Stimulated activated CD4-positive, alpha-beta T cell treated with anti-CD3 and anti-CD28 coated beads, Interleukin-1b, Interleukin-23, amount 100 ng/mL, for 4 hours (primary cell): ENCODE results near the gene NET1.
"Not testable (repeated sequence)": the region's sequence is repeated elsewhere in the genome, so short reads cannot be mapped to it uniquely, and the experiment has no call there.

Experiments
- DNase-seq, 2 donors: peaks; one replicate each; pipeline ENCODE4 v3.0.0-alpha.2; 2020; ENCODE audit warnings: low read depth in 2 of 2

NET1 gene

DNA sequence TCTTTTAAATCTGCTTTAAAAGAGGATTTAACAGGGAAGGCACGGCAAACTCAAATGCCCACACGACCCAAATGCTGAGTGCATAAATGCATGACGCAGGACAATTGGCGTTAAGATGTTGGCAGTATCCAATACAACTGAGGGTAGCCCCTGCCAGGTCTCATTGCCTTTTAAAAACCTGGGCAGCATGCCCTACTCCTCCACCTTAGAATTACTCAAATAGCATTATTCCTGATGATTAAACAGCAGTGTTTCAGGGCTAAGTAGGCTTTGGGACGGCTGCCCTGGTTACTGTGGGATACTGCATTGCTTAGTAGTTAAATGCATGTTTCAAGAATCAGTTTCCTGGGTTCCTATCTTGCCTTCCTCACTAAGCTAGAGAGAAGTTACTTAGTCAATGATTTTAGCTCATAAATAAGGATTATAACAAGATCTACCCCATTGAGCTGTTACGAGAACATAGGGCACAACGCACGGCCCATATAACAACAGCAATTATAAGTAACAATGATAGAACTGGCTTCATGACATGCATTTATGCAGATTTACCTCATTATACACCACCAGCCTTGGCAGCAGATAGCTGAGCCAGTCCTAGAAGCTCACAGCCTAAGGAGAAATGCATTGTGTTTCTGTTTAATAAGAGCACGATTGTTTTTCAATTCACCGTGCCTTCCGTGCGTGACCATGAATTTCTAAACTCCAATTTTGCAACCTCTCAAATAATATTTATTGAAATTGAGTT is 15.6 kb upstream of the NET1 start:
- DNase-seq: no peak

DNA sequence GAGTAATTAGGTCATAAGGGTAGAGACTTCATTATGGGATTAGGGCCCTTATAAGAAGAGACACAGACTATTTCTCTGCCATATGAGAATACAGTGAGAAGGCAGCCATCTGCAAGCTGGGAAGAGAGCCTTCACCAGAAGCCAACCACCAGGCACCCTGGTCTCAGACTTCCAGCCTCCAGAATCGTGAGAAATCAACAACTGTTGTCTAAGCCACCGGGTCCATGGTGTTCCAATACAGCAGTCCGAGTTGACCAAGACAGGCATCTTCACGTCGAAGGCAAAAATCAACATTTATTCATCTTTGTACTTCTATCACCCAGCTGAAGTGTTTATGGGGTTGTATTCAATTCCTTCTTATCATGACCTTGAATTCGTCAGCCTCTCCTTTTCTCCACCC is 13.0 kb upstream of the NET1 start:
- DNase-seq: no peak

DNA sequence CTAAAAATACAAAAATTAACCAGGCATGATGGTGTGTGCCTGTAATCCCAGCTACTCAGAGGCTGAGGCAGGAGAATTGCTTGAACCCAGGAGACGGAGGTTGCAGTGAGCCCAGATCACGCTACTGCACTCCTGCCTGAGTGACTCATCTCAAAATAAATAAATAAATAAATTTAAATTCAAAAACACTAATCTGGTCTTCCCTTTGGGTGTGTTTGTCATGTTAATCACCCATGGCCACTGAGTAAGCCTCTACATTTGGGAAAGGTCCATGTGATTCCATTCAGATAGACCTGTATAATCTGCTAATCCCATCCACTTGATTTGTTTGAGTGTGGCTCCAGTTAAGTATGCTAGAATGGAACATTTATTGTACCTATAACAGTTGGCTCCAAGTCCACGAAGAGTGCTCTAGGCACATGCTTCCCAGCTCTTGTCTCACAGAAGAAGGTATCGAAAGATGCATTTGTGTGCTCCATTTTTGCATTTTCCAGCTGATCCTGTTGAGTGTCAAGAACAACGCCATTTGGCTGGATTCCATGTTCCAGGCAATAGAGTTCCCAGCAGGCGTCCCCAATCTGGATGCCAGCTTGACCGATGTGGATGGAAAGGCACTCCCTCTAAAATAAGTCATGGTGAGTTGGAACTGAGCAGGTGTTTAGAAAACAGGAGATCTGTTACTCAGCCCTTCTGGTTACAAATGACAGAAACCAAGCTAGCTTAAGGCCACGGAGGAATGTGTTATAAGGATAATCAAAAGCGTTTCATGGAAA is 11.7 kb upstream of the NET1 start:
- no peak for DNase-seq

DNA sequence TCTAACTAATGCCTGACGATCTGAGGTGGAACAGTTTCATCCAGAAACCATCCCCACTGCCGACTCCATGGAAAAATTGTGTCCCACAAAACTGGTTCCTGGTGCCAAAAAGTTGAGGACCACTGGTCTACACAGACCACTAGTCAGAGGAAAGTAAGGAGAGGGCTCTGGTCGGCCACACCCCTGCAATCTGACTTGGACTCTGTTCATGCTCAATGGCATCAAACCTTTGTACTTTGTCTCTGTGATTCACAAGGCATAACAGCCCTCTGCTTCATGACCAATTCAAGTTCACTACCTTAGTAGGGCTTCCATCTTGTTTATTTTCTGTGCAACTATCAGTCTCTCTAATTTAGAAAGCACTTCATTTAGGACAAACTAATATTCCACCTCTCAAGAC is 9.6 kb upstream of the NET1 start:
- DNase-seq: no peak

DNA sequence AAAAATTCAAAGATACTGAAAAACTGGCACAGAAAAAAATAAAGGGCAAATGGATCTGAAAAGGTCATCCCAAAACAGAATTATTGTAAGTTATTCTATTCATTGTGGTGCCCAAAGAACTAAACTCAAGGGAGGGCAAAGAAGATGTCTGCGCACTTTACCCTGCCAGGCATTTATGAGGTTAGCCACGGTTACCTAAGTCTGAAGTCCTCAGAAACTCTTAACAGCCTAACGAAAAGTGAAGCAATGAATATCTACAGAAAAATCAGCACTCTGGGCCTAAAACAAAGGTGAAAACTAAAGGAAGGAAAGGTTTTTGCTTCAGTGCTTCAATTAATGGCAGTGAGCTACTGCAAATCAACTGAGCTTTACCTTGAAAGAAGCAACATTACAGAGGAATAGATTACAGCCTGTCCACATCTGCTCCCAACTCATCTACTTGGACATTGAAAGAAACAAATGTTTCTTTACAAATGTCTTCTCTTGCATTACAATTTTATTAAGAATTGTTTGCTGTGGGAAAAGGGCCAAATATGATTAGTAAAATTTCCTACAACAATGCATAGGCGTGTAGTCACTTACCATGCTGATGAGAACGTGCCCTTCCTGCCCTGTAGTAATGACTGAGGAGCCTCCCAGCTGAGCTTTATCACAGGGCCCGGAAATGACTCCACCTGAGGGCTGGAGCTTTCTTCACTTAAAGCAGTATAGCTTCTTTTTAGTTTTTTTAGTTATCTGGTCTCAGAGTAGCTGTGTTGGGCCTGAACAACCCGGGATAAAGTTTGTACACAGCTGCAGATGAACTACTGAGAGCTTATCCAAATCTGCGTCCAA is 7.9 kb upstream of the NET1 start, which contains the start of gene TUBAL3:
TUBAL3 (minus strand) TSS at position 621 of the 834 bp plus-strand sequence; CDS start at position 585, 36 bp downstream.
- DNase-seq: no peak

DNA sequence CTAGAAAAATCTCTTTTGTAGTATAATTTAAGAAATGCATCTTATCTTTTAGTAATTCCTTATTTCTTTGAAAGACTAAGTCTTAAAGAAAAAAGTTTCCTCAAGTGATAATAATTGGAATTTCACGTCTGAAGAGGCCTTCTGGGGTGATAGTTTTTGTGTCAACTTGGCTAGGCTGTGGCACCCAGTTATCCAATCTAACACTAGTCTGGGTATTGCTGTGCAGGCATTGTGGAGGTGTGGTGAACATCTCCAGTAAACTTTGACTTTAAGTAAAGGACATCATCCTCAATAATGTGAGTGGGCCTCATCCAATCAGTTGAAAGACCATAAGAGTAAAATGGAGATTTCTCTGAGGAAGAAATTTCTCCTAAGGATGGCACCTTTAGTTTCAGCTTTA is 5.4 kb upstream of the NET1 start:
- DNase-seq: no peak

DNA sequence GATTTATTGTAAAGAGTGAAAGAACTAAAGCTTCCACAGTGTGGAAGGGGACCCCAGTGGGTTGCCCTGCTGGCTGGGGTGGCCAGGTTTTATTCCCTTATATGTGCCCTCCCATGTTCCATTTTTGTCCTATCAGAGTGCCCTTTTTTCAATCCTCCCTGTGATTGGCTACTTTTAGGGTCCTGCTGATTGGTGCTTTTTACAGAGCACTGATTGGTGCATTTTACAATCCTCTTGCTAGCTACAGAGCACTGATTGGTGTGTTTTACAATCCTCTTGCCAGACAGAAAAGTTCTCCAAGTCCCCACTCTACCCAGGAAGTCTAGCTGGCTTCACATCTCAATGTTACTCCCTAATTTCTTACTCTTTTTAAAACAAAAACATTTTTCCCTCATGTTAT is 1.6 kb upstream of the NET1 start:
- not testable (repeated sequence) for DNase-seq

DNA sequence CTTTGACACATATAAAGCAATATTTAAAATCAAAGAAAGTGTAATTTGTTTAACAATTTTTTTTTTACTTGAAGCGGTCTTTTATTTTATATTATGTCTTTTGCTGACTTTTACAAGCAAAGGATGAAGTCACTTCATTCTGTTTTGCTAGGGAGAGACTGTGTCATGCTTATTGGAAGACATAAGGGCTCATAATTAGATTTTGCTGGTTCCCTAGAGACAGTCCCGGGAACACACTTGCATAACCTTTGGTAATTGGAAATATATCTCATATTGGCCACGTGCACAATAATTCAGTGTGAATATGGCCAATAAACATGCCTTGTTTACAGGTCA is 448 bp upstream of the NET1 start:
- DNase-seq: no peak

DNA sequence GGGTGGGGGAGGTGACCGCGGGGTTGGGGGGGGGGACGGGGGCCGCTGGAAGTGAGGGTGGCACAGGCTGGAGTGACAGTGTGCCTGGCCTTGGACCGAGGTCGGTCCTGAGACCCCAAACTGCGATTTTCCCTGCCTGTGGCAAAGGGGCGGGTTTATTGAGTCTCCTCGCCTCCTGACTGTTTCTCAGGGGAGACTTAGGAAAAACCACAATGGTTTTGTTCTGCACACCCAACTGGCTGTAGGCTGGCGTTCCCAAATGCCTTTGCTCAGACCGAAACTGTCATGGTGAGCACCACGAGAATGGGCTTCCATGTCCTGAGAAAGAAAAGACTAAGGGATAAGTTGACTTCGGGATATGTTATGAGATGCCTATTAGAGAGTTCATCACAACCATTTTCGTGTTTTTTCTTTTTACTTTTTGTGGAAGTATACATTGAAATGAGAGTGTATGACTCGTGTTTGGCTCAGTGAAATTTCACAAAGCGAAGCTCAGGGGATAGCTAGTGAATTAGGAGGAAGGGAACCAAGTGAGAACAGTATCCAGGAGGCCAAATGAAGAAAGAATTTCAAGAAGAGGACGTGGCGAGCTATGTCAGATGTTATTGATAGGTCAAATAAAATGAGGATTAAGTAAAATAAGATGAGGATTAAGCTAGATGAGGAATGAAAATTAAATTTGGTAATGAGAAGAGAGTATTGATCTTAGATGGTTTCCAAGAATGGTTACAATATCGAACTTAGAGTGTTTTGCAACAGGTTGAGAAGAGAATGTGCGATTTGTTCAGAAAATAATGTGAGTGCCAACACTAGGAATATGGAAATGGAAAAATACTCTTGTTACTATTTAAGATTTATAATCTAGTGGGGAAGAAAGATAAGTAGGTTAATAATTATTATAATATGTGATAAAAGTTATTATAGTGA is 918 bp downstream of the NET1 start:
- DNase-seq: no peak

DNA sequence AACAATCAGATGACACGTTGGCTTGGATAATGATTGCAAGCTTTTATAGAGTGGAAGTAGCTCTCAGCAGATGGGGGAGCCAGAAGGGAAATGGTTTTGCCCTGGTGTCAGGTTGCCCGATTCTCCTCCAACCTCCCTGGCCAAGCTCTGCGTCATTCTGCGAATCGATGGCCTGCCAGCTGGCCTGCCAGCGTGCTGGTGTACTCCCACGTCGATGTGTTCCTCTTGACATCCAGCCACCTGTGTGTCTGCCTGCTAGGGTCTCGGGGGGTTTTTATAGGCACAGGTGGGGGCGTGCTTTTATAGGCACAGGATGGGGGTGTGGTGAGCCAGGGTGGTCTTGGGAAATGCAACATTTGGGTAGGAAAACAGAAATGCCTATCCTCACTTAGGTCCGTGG is 4.6 kb downstream of the NET1 start:
- no peak for DNase-seq

DNA sequence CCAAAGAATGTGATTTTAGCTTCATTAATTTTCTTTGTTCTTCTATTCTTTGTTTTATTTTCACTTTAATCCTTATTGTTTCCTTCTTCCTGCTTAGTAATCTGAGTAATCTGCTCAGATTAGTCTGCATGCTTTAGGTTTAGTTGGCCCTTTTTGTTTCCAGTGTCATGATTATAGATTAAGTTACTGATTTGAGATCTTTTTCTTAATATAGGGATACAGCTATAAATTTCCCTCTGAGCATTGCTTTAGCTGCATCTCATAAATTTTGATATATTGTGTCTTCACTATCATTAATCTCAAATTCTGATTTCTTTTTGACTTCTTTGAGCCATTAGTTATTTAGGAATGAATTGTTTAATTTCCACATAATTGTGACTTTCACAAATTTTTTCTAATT is 6.2 kb downstream of the NET1 start:
- DNase-seq: no peak

DNA sequence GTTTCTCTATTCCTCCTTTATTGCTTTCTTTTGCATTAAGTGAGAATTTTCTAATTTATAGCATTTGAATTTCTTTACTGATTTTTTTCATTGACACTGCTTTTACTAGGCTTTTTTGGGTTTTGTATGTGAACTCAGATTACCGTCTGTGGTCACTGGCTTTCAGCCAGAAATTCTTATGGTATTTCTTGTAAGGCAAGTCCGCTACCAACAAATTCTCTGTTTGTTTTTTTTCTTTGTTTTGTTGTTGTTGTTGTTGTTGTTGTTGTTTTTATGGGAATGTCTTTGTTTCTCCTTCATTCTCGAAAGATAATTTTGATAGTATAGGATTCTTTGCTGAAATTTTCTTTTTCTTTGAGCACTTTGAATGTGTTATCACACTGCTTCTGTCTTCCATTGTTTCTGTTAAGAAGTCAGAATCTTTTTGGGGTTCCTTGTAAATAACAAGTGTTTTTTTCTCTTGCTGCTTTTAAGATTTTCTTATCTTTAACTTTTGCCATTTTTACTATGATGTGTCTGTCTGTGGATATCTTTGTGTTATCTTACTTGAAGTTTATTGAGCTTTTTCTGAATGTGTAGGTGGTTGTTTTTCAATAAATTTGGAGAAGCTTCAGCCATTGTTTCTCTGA is 7.2 kb downstream of the NET1 start:
- DNase-seq: no peak

DNA sequence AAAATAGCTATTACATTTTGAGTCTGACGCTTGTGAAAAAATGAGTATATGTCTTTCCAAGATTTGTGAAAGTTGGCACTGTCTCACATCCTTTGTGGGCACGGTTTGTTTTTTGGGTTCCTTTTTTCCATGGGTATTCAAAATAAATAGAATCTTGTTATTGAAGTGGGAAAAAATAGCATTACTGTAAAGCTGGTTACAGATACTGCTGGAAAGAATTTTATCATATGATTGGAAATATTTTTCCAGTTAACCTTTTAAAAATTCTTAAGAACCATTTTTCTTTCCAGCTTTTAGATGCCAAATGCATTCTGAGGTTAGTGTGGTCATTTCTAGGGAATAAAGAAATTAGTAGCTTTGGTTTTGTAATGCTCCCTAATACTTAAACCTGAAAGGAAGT is 11.4 kb downstream of the NET1 start:
- DNase-seq: no peak

DNA sequence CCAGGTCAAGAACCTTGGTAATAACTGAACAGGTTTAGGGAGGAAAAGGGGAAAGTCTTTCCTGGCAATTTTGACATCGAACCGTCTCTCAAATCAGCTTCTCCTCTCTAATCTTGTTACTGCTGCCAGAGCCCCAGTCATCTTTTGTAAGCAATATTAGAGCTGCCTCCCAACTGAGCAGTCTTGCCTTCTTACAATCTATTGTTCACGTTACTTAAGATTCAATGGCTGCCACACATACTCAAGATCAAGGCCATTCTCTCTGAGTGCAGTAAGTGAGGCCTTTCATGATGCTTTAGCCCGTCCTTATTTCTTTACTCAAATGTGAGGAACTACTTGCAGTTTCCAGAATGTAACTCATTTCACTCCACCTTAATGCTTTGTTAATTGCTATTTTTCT is 12.4 kb downstream of the NET1 start:
- DNase-seq: no peak

DNA sequence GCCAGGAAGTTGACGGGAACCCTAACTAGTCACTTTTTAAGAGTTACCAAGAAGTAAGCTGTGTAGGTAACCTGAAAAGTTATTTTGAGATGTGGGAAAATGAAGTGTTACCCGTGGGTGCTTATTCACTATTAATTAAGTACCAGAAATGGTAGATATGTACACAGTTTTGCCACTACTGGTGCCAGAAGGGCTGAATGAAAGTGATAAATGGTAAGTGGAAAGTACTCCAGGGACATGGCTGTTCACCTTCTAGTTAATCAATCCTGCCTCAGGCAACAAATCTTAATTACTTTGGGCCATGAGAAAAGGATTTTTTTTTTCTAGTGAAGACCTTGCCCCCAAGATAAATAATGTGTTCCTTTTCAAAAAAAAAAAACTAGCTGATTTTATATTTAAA is 15.8 kb downstream of the NET1 start:
- no peak for DNase-seq

DNA sequence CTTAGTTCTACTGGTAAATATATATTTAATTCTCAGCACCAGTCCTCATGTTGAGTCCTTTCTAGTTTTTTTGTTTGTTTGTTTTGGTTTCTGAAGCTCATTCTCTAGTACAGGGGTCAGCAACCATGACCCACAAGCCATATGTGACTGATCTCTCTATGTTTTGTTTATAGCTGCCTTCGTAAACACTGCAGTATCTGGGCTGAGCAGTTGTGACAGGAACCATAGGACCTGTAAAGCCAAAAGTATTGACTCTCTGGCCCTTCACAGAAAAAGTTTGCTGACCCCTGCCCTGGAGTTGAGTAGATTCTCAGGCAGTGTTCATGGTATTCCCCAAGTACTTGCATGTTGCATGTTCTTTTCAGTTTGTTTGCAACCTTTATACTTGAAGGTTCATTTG is 20.8 kb downstream of the NET1 start:
- DNase-seq: no peak

DNA sequence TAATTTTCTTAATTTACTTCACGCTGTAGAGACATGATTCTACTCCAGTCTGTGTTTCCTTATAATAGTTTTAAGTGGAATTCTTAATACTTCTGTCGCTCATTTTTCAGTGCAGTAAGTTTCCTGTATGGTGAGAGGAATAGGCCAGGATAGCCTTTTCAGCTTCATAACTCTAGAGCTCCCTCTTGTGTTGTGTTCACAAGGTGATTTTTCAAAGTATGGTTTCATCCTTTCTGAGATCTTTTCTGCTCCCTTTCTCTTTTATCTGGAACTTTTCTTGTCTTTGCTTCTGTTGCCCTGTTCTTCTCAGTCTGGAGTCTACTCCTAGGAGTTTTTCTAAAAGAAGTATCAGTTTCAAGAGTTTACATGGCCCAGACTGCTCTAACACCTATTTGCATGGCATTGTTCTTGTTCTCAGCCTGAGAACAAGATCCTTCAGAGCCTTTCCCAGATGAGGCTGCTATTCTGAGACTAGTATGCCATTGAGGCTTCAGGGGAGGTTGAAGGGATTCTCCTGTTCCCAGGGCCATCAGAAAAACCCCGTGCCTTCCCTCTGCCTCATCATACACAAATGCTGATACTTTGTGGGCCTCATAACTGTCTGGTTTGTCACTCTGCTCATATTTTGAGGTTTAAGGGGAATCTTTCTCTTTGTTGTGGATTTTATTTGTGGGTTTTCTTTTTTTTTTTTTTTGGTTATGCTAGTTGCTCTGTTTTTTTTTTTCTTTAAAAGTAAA is 21.8 kb downstream of the NET1 start:
- DNase-seq: no peak

DNA sequence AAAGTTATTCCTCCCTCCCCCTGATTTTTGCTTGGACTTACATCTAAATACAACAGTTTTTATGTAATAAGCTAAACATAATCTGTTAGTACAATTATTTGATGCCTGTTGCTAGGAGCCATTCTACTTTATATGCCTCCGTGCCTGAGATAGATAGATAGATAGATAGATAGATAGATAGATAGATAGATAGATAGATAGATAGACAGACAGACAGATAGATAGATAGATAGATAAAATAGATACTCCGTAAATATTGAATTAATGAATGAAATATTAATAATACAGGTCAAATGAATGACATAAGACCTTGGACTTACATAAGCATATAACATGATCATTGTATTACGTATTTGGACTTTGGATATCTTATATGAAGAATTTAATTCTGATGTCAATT is 23.0 kb downstream of the NET1 start:
- no peak for DNase-seq

DNA sequence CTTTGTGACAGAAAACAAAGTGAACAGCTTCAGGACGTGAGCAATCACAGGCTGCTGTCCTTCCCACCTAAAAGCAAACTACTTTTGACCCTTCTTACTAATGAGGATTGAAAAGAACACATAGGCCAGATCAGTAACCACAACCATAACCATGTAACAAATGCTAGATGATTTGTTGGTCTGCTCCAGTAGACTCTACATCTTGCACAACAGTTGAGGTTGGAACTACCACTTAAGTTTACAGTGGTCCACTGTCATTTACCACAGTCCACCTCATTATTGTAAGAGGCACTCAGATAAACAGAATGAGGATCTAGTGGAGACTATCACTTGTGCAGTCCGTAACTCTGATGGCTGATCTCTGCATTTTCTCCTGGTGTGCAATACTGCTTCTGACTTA is 27.8 kb downstream of the NET1 start:
- no peak for DNase-seq

DNA sequence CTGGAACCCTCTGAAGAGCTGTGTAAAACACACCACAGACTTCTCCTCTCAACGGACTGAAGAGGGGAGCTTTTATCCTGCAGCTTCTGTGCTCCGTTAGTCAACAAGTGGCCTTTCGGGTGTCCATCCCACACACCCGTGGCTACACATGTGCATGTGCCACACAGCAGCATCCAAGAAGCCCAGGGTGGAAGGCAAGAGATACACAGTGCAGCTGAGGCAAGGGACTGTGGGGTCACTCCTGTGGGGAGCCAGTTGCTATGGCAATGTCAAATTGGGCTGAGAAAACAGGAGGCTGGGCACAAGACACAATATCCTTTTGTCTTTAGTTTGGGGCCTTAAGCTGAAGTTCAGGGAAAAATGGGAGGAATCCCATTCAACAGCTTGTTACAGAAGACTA is 28.7 kb downstream of the NET1 start:
- DNase-seq: no peak
